Hair follicular keratinocyte (primary cell): ENCODE data around the gene TRAPPC4. TPM values are rescaled to one million over a fixed set of nuclear protein-coding genes. Genes with fewer than 3 reads are reported as not detected.

ENCODE experiments used
- total RNA-seq: library from RNA; depleted of rRNA; stranded (reverse); fragments of >200 nt; gene quantifications from 2 replicates; pipeline ENCODE4 v1.2.3, GENCODE V29; 2015

The TRAPPC4 gene, protein sequence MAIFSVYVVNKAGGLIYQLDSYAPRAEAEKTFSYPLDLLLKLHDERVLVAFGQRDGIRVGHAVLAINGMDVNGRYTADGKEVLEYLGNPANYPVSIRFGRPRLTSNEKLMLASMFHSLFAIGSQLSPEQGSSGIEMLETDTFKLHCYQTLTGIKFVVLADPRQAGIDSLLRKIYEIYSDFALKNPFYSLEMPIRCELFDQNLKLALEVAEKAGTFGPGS
- 85.4 and 97.8 TPM in 2 replicates for total RNA-seq

DNA sequence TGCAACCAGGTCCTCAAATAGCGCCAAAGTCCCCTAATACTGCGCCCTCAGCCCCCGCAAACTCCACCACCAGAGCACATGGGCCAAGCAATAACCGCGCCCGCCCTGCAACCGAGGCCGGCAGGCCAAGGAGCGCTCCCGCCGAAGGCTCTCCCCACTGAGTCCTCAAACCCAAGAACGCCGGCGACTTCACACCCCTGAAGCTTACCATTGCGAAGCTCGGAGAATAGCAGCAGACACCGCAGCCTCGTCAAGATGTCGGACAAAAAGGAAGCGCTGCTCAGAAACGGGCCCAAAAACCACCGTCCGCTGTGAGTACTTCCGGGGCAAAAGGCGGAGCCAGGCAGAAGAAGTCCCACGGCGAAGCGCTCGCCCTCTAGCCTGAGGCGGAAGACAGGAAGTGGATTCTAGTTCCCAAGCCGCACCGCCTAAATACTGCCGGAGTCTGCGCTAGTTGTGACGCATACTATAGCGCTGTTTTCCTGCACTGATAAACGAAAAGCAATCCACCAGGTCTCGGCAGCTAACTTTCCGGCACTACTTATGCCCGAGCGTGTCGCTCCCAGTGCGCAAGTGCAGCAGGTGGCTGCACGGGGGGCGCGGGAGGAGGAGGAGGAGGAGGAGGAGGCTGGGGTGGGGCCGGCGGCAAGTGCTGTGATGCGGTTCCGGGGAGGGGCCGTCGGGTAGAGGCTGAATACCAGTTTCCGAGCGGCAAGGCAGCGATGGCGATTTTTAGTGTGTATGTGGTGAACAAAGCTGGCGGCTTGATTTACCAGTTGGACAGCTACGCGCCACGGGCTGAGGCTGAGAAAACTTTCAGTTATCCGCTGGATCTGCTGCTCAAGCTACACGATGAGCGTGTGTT lies at the start of gene TRAPPC4, which contains the start of gene RPS25:
TSS of gene TRAPPC4 (plus strand) at position 693 of the 865 bp plus-strand sequence. CDS start at position 723, 30 bp downstream.
TSS of gene RPS25 (minus strand) at position 270 of the 865 bp plus-strand sequence. CDS start at position 211, 59 bp downstream.

DNA sequence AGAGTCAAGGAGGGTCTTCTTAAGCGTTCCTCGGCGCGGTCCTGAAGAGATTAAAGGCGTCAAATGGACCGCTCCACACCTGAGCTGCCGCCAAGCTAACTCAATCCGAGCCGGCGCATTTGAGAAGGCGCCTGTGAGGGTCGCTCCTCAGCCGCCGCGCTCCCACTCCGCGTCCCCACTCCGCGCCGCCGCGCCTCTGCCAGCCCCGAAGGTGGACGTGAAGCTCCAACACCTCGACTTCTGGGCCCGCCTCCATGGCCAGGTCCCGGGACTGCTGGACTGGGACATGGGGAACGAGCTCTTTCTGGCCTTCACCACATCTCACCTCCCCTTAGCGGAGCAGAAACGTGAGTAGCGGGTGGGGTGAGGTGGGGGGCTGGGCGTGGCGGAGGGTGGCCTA lies 46.9 kb upstream of the TRAPPC4 start, which contains the start of gene FOXR1:
TSS of gene FOXR1 (plus strand) at position 116 of the 400 bp plus-strand sequence. CDS start at position 287, 171 bp downstream.

DNA sequence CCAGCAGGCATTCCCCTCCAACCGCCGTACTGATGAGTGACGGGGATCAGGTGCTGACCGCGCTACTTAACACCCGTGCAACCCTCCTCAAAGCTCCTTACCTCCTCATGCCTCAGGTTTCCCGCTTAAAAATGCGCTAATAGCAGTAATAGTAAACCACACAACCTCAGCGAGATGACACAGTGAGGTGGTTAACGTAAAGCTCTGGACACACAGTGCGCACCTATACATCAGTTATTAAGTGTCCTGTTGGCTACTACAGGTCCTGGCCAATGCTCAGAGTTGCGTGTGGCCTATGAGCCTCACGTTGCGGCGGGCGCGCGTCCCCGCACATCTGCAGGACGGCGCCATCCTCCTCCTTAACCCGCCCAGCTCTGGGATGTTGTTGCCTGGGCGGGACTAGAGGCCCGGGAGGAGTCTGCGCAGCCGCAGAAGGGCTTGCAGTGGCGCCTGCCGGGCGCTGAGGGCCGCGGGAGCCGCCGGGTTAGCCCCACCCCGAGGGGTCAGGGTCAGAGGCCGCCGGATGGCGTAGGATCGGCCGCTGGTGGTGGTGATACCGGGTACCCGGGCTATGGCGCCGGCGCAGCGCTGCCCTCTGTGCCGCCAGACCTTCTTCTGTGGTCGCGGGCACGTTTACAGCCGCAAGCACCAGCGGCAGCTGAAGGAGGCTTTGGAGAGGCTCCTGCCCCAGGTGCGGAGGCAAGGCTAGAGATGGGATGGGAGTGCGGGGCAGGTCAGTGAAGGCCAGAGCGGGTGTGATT lies 20.8 kb upstream of the TRAPPC4 start, which contains the start of gene CENATAC:
TSS of gene CENATAC (plus strand) at position 512 of the 761 bp plus-strand sequence. CDS start at position 572, 60 bp downstream.

DNA sequence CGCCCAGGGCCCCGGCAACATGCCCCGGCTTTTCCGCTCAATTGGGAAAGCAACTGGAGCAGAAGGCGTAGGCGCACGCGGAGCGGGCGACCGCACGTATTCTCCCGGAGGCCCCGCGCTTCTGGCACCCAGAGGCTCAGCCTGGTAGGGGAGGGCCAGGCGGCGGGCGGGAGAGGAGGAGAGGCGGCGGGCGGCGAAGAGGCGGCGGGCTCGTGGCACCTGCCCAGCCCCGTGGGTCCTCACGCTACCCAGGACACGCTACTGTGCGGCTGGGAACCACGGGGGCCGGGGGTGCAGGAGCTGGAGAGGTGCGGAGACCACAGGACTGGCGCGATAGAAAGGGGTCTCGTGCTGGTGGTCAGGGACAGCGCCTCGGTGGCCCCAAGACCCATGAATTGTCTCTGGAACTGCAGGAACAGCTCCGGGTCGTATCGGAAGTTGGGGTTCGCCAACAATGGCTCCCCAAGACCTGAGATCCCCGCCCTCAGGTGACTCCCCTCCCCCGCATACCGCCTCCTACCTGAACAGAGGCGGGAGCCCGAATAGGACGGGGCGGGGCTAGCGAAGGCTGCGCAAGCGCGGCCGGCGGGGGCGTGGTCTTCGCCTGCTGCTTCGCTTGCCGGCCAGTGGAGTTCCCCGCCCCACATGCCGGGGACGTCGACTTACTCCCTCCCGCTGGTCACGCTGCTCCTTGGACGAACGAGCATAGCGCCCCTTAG lies 11.9 kb downstream of the TRAPPC4 start, which contains the start of gene SLC37A4:
TSS of gene SLC37A4 (minus strand) at position 549 of the 719 bp plus-strand sequence.

DNA sequence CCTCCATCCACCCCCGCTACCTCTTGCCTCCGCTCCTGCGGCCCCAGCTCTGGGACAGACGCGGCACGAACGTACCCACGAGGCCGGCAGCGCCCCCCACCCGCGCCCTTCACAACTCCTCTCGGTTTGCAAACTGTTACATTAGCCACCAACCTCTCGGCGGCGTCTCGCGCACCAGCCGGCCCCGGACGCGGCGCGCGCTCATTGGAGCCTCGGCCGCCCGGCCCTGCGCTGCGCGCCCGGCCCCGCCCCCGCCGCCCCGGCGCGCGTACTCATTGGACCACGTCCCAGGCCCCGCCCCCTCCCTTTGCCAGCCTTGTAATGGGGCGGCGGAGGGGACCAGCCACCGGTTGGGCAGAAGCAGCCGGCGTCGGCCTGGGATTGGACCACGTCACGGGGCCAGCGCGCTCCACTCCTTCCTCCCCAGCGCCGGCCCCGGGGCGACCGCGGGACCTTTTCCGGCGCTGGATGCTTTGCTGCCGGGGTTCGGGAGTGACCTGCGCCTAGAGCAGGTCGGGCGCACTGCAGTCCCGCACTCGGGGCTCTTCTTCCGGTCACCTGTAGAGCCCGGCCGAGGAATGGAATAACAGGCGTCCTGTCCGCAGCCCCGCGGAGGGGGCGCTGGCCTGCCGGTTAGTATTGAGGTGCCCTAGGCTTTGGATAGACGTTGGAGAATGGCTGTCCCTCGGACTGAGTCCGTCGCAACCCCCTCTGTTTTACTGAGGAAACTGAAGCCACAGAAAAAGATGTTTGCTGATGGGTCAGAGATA lies 38.6 kb downstream of the TRAPPC4 start, which contains the start of gene HYOU1:
TSS of gene HYOU1 (minus strand) at position 206 of the 770 bp plus-strand sequence. CDS start 1,045 bp downstream, outside the sequence.

DNA sequence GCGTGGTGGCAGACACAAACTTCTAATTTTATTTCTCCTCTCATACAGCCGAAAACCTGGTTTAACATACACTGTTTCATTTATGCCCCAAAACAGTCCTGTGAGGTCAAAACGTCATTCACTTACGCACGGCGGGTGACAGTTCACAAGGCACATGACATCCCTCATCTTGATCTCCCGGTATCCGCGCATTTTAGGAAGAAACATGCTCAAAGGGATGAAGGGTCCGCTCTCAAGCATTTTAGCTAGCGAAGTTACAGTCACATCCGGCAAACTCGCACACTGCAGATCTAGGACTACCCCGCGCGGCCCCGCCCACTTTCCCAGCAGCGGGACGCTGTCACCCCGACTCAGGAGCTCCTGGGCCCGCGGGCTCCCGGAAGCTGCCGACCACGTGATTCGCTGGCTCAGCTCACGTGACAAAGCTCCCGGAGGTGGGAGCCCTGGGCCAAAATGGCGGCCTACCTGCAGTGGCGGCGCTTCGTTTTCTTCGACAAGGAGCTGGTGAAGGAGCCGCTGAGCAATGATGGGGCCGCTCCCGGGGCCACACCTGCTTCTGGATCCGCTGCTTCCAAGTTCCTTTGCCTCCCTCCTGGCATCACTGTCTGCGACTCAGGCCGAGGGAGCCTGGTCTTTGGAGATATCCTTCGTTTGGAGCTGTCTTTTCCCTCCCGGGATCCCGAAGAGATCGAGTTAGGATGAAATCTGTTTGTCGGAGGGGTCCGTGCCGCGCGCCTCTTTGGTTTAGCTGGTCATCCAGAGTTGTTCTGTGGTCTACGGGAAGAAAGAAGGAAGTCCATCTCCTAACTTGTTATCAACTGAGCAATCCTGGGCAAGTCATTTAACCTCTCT lies 49.0 kb downstream of the TRAPPC4 start, which contains the start of gene VPS11:
TSS of gene VPS11 (plus strand) at position 448 of the 852 bp plus-strand sequence. CDS start at position 454, 6 bp downstream.

Other genes with a start within 250 kb of the TRAPPC4 start
- gene DDX6, start 227.6 kb upstream of the TRAPPC4 start, total RNA-seq: 42.8 and 44.3 TPM in 2 replicates
- not detected in 2 replicates for gene CXCR5, start 134.9 kb upstream of the TRAPPC4 start, total RNA-seq
- gene BCL9L, start 92.8 kb upstream of the TRAPPC4 start, total RNA-seq: 23.8 and 25.0 TPM in 2 replicates
- gene UPK2, start 62.5 kb upstream of the TRAPPC4 start, total RNA-seq: 0.30 TPM in 1 of 2 replicates, not detected in the other
- gene FOXR1, start 47.0 kb upstream of the TRAPPC4 start, total RNA-seq: not detected in 2 replicates
- gene CENATAC, start 20.6 kb upstream of the TRAPPC4 start, total RNA-seq: 5.2 and 7.8 TPM in 2 replicates
- gene RPS25, start 423 bp upstream of the TRAPPC4 start, total RNA-seq: 2,303 and 2,652 TPM in 2 replicates
- gene SLC37A4, start 12.1 kb downstream of the TRAPPC4 start, total RNA-seq: 22.0 and 24.0 TPM in 2 replicates
- 214 and 216 TPM in 2 replicates for gene HYOU1, start 38.4 kb downstream of the TRAPPC4 start, total RNA-seq
- 14.7 and 17.1 TPM in 2 replicates for gene VPS11, start 49.1 kb downstream of the TRAPPC4 start, total RNA-seq
- gene HMBS, start 66.1 kb downstream of the TRAPPC4 start, total RNA-seq: 22.5 and 29.3 TPM in 2 replicates
- 27.2 and 32.5 TPM in 2 replicates for gene DPAGT1, start 83.1 kb downstream of the TRAPPC4 start, total RNA-seq
- gene C2CD2L, start 88.6 kb downstream of the TRAPPC4 start, total RNA-seq: 4.5 and 7.3 TPM in 2 replicates
- 8.4 and 13.1 TPM in 2 replicates for gene HINFP, start 102.8 kb downstream of the TRAPPC4 start, total RNA-seq
- gene ABCG4, start 130.3 kb downstream of the TRAPPC4 start, total RNA-seq: 0.08 and 0.23 TPM in 2 replicates
- gene NLRX1, start 150.0 kb downstream of the TRAPPC4 start, total RNA-seq: 13.6 and 18.8 TPM in 2 replicates
- 0.16 TPM in 1 of 2 replicates, not detected in the other for gene NHERF4, start 166.7 kb downstream of the TRAPPC4 start, total RNA-seq
- 13.4 and 17.3 TPM in 2 replicates for gene CBL, start 187.6 kb downstream of the TRAPPC4 start, total RNA-seq